ENCODE data around the gene TMEM121B.

TMEM121B gene

GRCh38 chr22:17133137-17133536, 12.0 kb upstream of the TMEM121B start:
- H3K4me3 ChIP-seq: no peak overlapping the region
- peaks cover 12 to 18% (median 16%) of the 10 kb centered on the region in 10 experiments; a peak in 19 of 20 replicates for H3K4me1 ChIP-seq
- no peak overlapping the region; a peak in 2 of 22 replicates for H3K4me2 ChIP-seq
- H3K27ac ChIP-seq: no peak overlapping the region
- H3K27me3 ChIP-seq: no peaks in the 10 kb centered on the region
- no peak for TF ChIP-seq Cebpa-rat (IDR thresholded peaks at IDR 0.05)
- H3K9me3 ChIP-seq (replicated peaks in 1 of 11): no peaks in the 10 kb centered on the region
- no peak overlapping the region for H3K9ac ChIP-seq
- peaks cover 20 to 55% (median 39%) of the 10 kb centered on the region in 11 experiments for H3K36me3 ChIP-seq
- peaks cover 0 to 42% (median 12%) of the 10 kb centered on the region in 11 experiments; a peak in 11 of 22 replicates for H4K20me1 ChIP-seq

DNA sequence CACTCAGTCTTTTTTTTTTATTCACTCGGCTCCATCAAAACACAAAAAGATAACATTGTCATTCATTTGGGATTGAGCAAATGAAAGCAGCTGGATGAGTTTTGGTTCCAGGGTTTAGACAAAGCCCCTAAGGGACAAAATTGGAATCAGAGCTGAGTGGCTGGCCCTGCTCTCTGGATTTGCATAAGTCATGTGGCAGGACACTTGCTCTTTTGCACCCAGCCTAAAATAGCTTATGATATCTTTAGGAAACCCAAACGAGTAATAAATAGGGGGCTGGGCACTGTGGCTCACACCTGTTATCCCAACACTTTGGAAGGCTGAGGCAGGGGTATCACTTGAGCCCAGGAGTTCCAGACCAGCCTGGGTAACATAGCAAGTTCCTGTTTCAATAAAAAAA, 11.0 kb upstream of the TMEM121B start:
- Histone ChIP-seq H3K4me1 (peaks cover 12 to 18% (median 16%) of the 10 kb centered on the region in 10 experiments; a peak in 19 of 20 replicates), H3K27me3 (no peaks in the 10 kb centered on the region), H3K4me3 (no peak overlapping the region), H3K4me2 (peak overlapping the region; percentile 13 to 64 (median 35); a peak in 17 of 22 replicates), H3K36me3 (peaks cover 10 to 45% (median 29%) of the 10 kb centered on the region in 11 experiments; a peak in 21 of 22 replicates), H3K9ac (no peak overlapping the region), H4K20me1 (peaks cover 0 to 32% (median 3%) of the 10 kb centered on the region in 11 experiments; a peak in 7 of 22 replicates), H3K9me3 (replicated peaks in 1 of 11) (no peaks in the 10 kb centered on the region), H3K27ac (no peak overlapping the region)
- TF ChIP-seq Cebpa-rat (IDR thresholded peaks at IDR 0.05): no peak

DNA sequence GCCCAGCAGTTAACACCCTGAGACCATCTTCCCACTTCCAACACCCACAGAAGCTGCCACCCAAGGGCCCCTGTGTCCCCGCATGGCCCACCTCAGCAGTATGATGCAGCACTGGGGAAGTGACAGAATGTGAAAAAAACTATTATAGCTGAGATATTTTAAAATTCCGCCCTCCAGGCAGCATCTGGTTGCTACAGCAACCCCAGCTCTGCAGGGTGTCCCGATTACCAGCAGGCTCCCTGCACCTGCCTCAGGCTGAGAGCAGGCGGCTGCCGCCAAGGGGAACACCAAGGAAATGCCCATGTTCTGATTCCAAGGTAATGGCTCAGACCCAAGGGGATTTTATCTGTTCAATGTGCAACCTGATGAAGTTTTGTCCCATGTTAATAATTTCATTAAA, 10.5 kb upstream of the TMEM121B start:
- peak overlapping the region; percentile 13 to 64 (median 35); a peak in 14 of 22 replicates for H3K4me2 ChIP-seq
- no peaks in the 10 kb centered on the region for H3K27me3 ChIP-seq
- H3K27ac ChIP-seq: no peak overlapping the region
- H3K9ac ChIP-seq: no peak overlapping the region
- TF ChIP-seq Cebpa-rat (IDR thresholded peaks at IDR 0.05): no peak
- peaks cover 12 to 18% (median 16%) of the 10 kb centered on the region in 10 experiments; a peak in 19 of 20 replicates for H3K4me1 ChIP-seq
- peaks cover 0 to 29% (median 3%) of the 10 kb centered on the region in 11 experiments; a peak in 6 of 22 replicates for H4K20me1 ChIP-seq
- peaks cover 5 to 40% (median 24%) of the 10 kb centered on the region in 11 experiments; a peak in 21 of 22 replicates for H3K36me3 ChIP-seq
- no peak overlapping the region for H3K4me3 ChIP-seq
- no peaks in the 10 kb centered on the region for H3K9me3 ChIP-seq (replicated peaks in 1 of 11)

DNA sequence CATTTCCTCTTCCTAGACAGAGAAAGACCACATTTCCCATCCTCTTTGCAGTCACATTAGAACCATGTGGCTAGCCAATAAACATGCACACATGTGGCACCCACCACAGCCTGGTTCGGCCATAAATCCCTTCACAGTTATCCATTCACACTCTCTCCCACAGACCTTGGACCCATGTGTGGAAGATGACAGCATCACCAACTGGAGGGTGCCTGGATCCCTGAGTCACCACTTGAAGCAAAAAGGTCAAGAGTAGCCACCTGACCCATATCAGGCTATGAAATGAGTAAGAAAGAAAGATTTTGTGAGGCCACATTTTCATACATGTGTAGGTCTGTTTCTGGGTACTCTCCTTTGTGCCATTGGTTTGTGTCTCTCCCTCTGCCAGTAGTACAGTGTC, 9.0 kb upstream of the TMEM121B start:
- Histone ChIP-seq H3K36me3 (peaks cover 3 to 31% (median 16%) of the 10 kb centered on the region in 11 experiments; a peak in 20 of 22 replicates), H3K9ac (no peak overlapping the region), H4K20me1 (peaks cover 0 to 22% (median under 1%) of the 10 kb centered on the region in 11 experiments; a peak in 6 of 22 replicates), H3K27me3 (no peaks in the 10 kb centered on the region), H3K27ac (no peak overlapping the region), H3K4me3 (no peak overlapping the region), H3K4me1 (peaks cover 12 to 18% (median 16%) of the 10 kb centered on the region in 10 experiments; a peak in 19 of 20 replicates), H3K4me2 (no peak overlapping the region), H3K9me3 (replicated peaks in 1 of 11) (no peaks in the 10 kb centered on the region)
- no peak for TF ChIP-seq Cebpa-rat (IDR thresholded peaks at IDR 0.05)

- TF ChIP-seq Cebpa-rat (IDR thresholded peaks at IDR 0.05): no peak
- Histone ChIP-seq H3K27ac (peak overlapping the region; percentile 44 to 99 (median 89); a peak in 21 of 22 replicates), H3K4me2 (peak overlapping the region; percentile 88 to 100 (median 95))
These were observed 388 bp downstream of the TMEM121B start for GRCh38 chr22:17120711-17121232.

GRCh38 chr22:17120281-17120680, 879 bp downstream of the TMEM121B start:
- H3K4me2 ChIP-seq: peak overlapping the region; percentile 88 to 100 (median 95)
- H3K27ac ChIP-seq: peak overlapping the region; percentile 44 to 99 (median 89); a peak in 20 of 22 replicates
- H3K27me3 ChIP-seq: peaks cover 0 to 14% (median 0%) of the 10 kb centered on the region in 11 experiments; a peak in 4 of 22 replicates
- H4K20me1 ChIP-seq: peaks cover 6 to 34% (median 16%) of the 10 kb centered on the region in 11 experiments; a peak in 15 of 22 replicates
- peak overlapping the region; percentile 67 to 96 (median 90) for H3K4me3 ChIP-seq
- no peak for TF ChIP-seq Cebpa-rat (IDR thresholded peaks at IDR 0.05)
- H3K4me1 ChIP-seq: peaks cover 57 to 65% (median 61%) of the 10 kb centered on the region in 10 experiments
- H3K9me3 ChIP-seq (replicated peaks in 1 of 11): no peaks in the 10 kb centered on the region
- peaks cover 0 to 18% (median 11%) of the 10 kb centered on the region in 11 experiments; a peak in 12 of 22 replicates for H3K36me3 ChIP-seq
- peak overlapping the region; percentile 82 to 92 (median 88) for H3K9ac ChIP-seq

More at GRCh38 chr22:17120711-17121232, 388 bp downstream of the TMEM121B start:
- Histone ChIP-seq H3K4me3 (peak overlapping the region; percentile 67 to 96 (median 90)), H3K9me3 (replicated peaks in 1 of 11) (no peaks in the 10 kb centered on the region), H4K20me1 (peaks cover 6 to 34% (median 16%) of the 10 kb centered on the region in 11 experiments; a peak in 15 of 22 replicates), H3K27me3 (peaks cover 0 to 14% (median 0%) of the 10 kb centered on the region in 11 experiments; a peak in 4 of 22 replicates), H3K4me1 (peaks cover 52 to 60% (median 56%) of the 10 kb centered on the region in 10 experiments), H3K36me3 (peaks cover 0 to 18% (median 11%) of the 10 kb centered on the region in 11 experiments; a peak in 12 of 22 replicates), H3K9ac (peak overlapping the region; percentile 82 to 92 (median 88))

GRCh38 chr22:17119481-17120202, 1.5 kb downstream of the TMEM121B start:
- H3K9me3 ChIP-seq (replicated peaks in 1 of 11): no peaks in the 10 kb centered on the region
- peaks cover 6 to 36% (median 16%) of the 10 kb centered on the region in 11 experiments; a peak in 15 of 22 replicates for H4K20me1 ChIP-seq
- TF ChIP-seq Cebpa-rat (IDR thresholded peaks at IDR 0.05): no peak
- H3K36me3 ChIP-seq: peaks cover 0 to 23% (median 11%) of the 10 kb centered on the region in 11 experiments; a peak in 13 of 22 replicates
- H3K27ac ChIP-seq: peak overlapping the region in 9 of 11 experiments; percentile 84 to 99 (median 89); a peak in 18 of 22 replicates
- H3K27me3 ChIP-seq: peaks cover 0 to 14% (median 0%) of the 10 kb centered on the region in 11 experiments; a peak in 4 of 22 replicates
- peaks cover 64 to 71% (median 67%) of the 10 kb centered on the region in 10 experiments for H3K4me1 ChIP-seq
- H3K4me3 ChIP-seq: peak overlapping the region; percentile 67 to 96 (median 90); a peak in 19 of 20 replicates
- H3K9ac ChIP-seq: peak overlapping the region in 10 of 11 experiments; percentile 82 to 92 (median 88); a peak in 20 of 22 replicates
- H3K4me2 ChIP-seq: peak overlapping the region; percentile 88 to 100 (median 95)

DNA sequence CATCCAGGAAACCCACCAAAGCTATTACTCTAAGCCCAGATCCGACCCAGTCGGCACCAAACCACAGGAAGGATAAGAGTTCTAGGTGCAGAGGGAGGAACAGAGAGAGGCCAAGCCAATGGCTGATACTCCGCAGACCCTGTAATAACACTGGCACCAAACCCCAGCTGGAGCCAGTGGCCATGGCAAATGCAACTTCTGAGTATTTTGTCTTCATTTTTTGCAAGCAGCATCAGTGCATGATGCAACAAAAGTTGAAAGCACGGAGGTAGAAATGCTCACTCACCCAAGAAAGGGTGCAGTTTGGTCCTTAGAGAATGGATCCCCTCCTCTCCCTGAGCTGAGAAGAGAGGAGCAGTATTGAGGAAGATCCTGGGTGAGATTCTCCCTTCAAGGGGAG, 2.8 kb downstream of the TMEM121B start:
- H3K9ac ChIP-seq: peak overlapping the region; percentile 57 to 92 (median 85); a peak in 21 of 22 replicates
- peak in 1 of 11 experiments; percentile 51; a peak in 1 of 22 replicates for TF ChIP-seq Cebpa-rat (IDR thresholded peaks at IDR 0.05)
- no peaks in the 10 kb centered on the region for H3K9me3 ChIP-seq (replicated peaks in 1 of 11)
- H3K4me3 ChIP-seq: peak overlapping the region; percentile 7 to 96 (median 90); a peak in 18 of 20 replicates
- H4K20me1 ChIP-seq: peaks cover 6 to 49% (median 16%) of the 10 kb centered on the region in 11 experiments; a peak in 16 of 22 replicates
- peaks cover 0 to 14% (median 0%) of the 10 kb centered on the region in 11 experiments; a peak in 4 of 22 replicates for H3K27me3 ChIP-seq
- H3K36me3 ChIP-seq: peaks cover 0 to 36% (median 16%) of the 10 kb centered on the region in 11 experiments; a peak in 13 of 22 replicates
- H3K4me1 ChIP-seq: peaks cover 77 to 84% (median 80%) of the 10 kb centered on the region in 10 experiments
- peak overlapping the region; percentile 88 to 100 (median 95) for H3K4me2 ChIP-seq
- peak overlapping the region in 10 of 11 experiments; percentile 71 to 99 (median 89); a peak in 20 of 22 replicates for H3K27ac ChIP-seq

Data from BLaER1 treated with 17β-estradiol and CSF1 and Interleukin-3, amounts not matched to agents 10 nM and 100 nM (cell line).